ENCODE measurements around the gene CACNG1.
"Not testable (repeated sequence)": the region's sequence is repeated elsewhere in the genome, so short reads cannot be mapped to it uniquely, and the experiment has no call there.

CACNG1 gene

DNA sequence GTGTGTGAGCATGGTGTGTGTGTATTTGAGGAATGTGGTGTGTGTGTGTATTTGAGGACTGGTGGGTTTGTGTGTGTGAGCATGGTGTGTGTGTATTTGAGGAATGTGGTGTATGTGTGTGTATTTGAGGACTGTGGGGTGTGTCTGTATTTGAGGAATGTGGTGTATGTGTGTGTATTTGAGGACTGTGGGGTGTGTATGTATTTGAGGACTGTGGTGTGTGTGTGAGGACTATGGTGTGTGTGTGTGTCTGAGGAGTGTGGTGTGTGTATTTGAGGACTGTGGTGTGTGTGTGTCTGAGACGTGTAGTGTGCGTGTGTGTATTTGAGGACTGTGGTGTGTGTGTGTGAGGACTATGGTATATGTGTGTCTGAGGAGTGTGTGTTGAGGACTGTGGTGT is 18.0 kb upstream of the CACNG1 start:
- no peak for DNase-seq

DNA sequence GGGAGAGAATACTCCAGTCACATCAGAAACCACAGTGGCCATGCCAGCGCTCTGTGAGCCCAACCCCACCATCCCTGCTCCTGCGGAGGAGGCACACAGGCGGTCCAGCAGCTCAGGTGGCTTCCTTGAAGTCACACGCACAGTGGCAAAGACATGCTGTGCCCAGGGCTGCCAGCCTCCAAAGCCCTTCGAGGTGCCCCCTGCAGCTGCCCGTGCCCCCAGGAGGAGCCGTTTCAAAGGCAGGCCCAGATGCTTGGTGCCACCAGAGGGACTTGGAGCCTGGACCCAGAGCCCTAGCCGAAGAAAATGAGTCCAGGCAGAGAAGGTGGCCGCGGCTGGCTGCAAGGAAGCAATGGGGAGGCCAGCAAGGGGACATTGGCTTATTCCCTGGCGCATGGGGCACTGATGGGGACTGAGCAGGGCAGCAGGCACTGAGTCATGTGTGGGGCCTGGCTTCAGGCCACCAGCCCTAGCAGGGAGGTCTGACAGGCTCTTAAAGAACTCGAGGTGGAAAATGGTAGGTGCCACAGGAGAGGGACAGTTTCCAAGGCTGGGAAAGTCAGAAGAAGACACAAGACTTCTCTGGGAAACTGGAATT is 17.2 kb upstream of the CACNG1 start:
- DNase-seq: no peak

DNA sequence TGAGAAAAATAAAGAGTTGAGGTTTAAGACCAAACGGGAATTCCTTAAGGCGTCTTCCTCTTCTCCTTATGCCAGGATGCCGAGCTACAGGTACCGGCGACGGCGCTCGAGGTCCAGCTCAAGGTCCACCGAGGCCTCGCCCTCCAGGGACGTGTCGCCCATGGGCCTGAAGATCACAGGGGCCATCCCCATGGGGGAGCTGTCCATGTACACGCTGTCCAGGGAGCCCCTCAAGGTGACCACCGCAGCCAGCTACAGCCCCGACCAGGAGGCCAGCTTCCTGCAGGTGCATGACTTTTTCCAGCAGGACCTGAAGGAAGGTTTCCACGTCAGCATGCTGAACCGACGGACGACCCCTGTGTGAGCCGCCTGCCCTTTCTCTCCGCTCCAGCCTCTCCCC is 13.7 kb upstream of the CACNG1 start:
- DNase-seq: no peak

DNA sequence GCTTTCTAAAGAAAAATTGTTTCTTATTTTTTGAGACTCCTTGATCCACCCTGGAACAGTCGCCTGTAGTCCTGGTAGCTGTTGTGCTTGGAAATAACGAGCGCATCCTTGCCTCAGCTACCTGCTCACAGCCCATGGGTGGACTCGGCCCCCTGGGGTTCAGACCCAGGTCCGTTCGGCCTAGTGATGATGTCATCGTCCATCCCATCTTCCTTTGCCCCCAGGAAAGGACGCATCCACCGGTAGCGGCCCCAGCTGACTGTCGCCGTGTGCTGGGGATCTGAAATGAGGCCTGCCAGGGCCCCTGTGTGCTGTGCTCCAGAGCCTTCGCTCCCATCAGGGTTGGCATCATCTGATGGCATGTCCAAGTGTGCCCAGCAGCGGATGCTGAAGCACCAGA is 12.0 kb upstream of the CACNG1 start:
- no peak for DNase-seq

DNA sequence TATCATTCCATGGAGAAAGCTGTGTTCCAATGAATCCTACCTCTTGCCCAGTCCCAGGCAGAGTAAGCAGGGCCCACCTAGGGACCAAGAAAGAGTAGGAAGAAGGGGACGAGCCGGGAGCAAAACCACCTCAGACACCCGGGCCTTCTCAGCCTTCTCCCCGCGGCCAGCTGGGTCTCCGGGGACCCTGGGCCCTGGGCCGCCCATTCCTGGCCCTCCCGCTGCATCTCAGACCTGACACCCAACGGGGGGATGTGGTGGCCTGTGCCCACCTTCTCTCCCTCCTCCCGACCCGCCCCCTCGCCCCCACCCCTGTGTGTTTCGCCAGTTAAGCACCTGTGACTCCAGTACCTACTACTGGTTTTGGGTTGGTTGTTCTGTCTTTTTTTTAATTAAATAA is 11.4 kb upstream of the CACNG1 start:
- no peak for DNase-seq

DNA sequence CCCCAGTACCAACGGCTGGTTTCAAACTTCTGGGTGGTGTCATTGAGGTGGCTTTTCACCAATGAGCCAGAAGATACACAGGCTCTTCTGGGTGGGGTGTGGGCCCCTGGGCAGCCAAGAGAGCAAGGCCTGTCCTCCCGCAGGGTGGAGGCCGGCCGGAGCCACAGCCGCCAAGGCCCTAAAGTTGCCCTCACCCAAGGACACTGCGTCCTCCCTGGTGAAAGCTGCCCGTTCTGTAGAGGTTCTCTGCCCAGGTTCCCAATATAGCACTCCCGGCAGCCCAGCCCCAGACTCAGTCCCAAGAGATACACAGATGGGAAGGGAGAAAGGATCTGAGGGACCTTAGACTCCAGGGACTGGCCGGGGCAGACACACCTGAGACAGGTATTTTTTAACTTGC is 10.7 kb upstream of the CACNG1 start:
- no peak for DNase-seq

DNA sequence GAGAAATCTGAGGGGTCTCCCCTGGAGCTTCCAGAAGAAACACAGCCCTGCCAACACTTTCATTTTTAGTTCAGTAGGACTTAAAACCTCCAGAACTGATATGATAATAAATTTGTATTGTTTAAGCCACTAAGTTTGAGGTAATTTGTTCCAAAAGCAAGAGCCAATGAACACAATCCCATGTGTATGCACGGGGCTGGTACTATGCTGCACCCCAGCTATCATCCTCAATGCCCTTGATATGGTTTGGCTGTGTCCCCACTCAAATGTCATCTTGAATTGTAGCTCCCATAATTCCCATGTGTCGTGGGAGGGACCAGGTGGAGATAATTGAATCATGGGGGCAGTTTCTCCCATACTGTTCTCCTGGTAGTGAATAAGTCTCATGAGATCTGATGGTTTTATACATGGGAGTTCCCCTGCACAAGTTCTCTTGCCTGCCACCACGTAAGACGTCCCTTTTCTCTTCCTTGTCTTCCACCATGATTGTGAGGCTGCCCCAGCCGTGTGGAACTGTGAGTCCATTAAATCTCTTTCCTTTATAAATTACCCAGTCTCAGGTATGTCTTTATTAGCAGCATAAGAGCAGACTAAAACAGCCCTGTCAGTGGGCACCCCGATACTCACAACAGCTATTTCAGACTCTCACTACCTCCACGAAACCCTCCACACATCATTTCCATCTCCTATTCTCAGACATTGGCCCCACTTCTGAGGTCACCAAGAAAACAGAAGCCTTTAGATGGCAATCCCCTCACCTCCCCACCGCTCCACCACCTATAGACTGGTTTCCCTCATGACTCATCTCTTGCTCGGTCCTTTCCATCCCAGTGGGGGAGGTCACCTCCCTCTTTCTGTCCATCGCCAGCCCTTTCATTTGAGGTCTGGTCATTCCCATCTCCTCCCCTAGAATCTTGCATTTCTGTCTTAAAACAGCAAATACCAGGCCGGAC is 8.9 kb upstream of the CACNG1 start:
- no peak for DNase-seq

DNA sequence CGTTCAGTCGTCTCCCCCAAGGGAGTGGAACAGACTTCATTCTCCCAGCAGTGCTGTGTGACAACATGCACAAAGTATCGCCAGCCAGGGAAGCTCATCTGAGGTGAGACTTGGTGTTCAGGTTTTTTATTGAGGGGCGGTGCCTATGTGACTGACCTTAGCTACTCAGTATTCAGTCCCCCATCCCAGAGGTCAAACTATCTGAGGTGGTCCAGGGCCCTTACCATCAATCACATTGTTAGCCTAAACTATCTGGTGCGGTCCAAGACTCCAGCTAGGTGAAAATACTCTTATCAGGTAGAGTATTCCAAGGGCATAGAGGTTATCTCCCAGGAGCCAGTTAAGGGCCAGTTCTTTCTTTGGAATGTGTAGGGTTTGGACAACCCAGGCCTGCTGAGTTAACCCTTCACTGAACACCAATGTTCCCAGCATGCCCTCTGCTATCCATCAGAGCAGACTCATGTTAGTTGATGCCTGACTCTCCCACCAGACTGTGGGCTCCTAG is 5.4 kb upstream of the CACNG1 start:
- DNase-seq: no peak

DNA sequence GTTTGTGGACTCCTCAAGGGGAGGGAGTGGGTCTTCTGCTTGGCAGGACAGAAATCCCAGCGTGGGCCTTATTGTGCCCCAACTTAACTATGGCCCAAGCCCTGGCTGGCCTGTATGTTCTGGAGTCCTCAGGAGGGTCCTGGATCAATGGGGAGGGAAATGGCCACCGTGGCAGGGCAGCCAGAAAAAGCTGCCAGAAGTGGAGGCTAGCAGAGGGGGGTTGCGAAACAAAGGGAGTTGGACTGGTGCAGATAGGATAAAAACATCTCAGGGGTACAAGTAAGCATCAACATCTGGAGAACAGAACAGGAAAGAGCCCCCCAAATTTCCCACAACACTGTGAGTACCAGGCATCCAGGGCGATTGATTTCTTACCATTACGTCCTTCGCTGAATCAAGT is 3.7 kb upstream of the CACNG1 start:
- DNase-seq: no peak

DNA sequence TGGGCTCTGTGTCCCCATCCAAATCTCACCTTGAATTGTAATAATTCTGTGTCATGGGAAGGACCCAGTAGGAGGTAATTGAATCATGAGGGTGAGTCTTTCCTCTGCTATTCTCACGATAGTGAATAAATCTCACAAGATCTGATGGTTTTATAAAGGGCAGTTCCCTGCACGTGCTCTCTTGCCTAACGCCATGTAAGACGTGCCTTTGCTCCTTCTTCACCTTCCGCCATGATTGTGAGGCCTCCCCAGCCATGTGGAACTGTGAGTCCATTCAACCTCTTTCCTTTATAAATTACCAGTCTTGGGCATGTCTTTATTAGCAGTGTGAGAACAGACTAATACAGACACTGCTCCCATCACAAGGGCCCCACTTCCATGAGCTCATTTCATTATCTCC is 3.2 kb upstream of the CACNG1 start:
- DNase-seq: not testable (repeated sequence)

DNA sequence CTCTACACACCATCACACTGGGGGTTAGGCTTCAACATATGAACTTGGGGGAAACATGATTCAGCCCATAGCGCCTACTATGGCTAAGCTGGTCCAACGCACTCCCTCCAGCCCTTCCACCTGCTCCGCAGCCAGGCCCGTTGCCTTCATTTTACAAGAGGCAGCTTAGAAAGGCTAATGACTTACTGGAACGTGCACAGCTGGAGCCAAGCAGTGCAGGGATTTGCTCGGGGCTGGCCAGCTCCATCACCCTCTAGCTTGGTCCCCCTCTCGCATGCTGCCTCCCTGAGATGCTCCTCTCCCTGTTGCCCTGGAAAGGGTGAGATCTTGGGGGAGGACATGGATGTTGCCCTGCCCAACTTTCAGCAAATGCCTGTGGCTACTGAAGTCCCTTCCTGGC is 2.8 kb upstream of the CACNG1 start:
- DNase-seq: no peak

DNA sequence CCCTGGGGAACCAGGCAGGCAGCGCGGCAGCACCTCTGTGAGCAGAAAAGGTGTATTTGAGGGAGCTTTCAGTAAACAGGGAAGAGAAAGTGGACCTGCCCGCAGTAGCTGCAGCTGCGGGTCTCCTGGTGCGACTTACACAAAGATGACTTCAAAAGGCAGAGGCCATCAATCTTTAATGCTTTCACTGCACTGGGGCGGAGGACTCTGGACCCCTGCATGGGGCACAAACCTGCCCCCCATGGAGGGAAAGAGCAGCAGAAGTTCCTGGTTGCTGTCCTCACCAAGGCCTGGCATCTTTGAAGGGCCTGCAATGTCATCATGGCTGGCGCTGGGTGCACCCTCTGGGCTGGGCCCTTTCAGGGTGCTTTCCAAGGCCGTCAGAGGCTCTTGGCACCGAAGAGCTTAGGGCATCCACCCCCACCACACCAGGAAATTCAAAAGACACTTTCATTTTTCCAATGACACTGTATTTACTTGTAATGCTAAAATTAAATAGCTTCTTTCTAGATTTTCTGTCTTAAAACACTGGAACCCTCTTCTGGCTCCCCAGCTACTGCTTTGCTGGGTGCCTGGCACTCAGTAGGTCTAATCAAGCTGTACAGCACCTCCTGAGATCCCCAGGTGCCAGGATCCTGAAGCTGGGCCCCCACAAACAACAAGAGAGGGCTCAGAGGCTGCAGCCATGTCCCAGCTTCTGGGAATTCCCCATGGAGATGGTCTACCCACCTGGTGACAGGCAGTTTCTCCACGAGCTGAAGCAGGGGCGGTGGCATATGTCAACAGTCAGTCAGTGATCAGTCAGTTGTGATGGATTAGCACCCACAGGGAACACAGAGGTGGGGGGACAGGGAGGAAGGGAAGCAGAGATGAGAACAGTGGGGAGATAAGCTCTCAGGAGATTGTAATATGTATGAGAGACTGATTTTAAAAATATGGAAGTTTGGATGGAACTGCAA is 2.1 kb upstream of the CACNG1 start:
- DNase-seq: no peak

DNA sequence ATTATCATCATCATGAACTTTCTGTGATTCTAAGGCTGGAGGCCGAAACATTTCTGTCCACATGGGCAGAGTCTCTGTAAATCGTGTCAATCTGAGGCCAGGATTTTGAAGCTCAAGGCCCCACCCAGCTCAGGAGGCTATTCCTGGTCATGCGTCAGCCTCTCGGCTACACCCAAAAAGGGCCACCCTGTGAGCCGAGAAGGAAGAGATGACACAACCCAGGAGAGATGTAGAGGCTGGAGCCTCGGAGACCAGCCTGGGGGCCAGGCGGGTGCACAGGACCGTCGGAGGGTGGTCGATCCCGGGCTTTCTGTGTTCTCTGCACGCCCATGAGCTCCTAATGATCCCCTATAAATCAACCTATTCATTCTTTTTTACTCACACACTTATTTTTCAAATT is 1.1 kb upstream of the CACNG1 start:
- DNase-seq: no peak

DNA sequence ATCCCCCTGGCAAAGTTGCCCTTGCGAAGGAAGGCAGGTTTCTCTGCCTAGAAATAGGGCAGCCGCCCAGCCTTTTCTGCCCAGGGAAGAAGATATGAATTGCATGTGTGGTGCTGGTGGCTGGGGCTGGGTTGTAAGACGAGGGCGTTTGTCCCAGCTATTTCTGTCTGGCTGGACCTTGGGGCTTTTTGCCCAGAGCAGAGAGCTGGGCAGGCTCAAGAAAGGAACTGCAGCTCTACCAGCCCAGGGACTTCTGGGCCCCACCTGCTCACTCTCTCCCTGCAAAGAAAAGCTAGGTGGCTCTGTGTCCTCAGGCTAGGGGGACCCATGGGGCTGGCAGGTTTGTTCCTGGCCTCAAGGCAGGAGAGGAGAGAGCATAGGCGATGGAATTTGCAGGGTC is 586 bp downstream of the CACNG1 start:
- no peak for DNase-seq

DNA sequence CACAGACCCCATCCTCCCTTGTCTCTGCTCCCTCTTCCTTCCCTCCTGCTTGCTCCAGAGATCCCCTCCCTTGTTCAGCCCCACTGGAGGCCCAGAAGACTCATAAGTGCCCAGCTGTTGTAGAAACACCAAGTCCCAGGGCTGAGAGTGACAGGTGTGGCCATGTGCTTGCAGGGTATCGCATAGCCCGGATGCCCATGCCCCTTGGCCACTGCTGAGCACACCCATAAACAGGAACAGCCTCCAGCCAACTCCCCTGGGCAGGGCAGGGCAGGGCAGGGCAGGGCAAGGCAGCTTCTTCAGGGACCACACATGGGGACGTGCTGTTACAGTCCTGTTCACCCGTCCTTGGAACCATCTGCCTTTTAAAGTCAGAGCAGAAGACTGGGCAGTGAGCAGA is 2.0 kb downstream of the CACNG1 start:
- DNase-seq: no peak

DNA sequence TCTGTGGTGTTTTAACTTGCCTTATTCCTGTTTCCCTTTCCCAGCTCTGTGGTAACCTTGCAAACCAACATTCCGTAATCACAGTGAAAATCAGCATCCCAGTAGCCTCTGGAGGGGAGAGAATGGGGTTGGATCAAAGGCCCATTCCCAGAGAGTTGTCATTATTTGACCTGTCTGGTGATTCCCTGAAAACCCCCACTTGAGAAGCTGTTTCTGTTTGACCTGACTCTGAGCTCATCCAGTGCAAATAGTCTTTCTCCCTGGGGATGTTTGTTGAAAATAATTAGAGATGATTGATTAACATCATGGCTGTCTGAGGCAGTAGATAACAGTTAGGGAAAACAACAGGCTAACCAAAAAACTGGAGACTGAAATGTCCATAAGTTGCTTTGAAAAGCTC is 3.0 kb downstream of the CACNG1 start:
- no peak for DNase-seq

DNA sequence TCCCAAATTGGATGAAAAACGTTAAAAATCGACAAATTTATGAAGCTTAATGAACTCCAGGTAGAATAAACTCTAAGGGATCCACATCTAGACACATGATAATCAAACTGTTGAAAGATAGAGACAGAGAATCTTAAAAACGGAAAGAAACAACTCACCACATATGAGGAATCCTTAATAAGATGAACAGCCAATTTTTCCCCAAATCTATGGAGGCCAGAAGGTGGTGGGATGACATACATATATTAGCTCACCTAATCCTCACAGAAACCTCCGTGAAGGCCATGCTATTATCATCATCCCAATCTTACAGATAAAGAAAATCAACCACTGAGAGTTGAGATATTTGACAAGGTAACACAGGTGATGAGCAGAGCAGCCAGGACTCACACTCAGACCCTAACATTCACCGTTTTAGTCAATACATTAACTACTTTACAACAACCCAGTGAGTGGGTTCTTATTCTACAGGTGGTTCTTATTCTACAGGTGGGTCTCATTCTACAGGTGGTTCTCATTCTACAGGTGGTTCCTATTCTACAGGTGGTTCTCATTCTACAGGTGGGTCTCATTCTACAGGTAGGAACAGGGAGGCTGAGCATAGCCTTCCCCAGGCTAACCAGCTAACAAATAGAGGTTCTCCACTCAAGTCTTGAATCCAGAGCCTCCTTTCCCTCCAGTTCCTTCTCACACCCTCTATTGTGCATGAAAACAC is 4.8 kb downstream of the CACNG1 start:
- no peak for DNase-seq

DNA sequence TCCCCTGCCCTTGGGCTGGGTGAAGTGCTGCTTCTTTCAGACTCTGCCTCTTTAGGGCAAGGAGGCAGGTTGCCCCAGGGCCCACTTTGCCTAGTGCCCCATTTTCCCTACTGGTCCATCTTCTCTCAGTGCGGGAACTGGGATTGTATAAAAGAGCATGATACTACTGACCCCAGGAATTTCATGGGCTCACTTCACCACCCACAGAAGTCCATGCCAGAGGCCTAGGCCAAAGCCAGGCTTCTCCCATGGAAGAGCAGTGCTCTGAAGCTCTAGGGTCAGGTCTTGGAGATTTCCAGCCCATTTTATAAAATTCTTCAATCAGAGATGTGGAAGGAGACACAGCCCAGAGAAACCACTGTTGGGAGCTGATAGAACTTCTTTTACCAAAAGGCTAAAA is 5.7 kb downstream of the CACNG1 start:
- DNase-seq: no peak

DNA sequence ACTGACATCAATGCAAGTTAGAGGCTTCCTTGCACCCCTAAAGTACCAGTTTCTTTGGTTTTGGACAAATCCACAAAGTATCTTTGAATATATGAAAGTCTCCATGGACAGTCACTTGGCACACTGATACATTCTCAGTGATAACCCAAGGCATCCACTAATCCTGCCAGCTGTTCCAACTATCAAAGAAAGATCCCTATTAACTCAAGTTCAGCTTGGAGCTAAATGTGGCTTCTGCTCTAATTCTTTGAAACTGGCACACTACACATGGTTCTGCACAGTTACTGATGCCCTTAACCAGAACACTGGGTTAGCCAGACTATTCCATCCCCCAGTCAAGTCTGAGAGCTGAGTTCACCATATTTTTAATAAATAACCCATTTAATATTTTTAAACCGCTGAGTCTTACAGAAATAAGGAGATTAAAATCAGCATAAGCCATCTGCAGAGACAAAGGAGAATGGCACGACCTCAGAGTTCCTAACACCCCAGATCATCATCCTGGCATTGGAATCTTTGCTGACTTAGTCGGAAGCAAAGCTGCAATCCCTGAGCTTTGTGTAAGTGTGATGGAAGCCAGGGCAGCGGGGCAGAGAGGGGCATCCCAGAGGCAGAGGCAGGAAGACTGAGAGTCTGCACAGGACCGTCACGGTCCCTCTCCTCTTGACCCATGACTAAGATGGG is 6.3 kb downstream of the CACNG1 start:
- DNase-seq: no peak

DNA sequence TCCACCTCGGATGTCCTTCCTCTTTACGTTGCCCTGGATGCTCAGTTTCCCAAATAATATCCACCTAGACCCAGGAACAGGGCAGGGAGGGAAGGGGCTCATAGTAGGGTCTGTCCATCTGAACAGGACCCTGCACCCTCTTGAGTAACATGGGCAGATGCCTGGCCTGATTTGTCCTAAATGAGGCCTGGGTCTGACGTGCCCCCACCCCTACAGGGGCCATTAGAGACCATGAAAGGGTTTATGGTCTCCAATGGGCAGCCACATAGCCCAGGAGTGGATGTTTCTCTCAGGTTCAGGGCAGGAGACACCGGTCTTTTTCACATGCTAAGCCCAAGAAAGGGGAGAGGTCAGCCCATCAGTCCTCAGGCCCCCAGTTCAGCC is 6.8 kb downstream of the CACNG1 start:
- no peak for DNase-seq

DNA sequence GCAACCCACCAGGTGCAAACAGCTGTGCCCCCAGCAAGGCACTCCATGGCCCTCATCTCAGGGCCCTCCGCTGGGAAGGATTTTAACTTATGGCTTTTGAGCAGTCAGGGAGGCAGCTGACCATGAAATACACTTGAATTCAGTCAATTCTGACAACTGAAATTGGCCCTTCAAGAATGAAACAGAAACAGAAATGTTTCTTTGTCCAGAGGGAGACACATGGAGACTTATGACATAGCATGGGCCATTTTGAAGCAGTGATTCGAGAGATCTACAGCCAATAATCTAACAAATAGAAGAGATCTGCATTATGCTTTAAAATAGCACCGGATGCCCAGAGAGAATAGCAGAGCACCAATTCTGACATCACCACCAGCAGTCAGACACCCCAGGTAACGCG is 7.5 kb downstream of the CACNG1 start:
- DNase-seq: no peak

Measured in hematopoietic multipotent progenitor cell treated with erythropoietin and hydrocortisone succinate and interleukin-3 and kit ligand, for 8 days (in vitro differentiated cells).